Erythroblast (primary cell): ENCODE data around the gene SULF2.

ENCODE experiments used
- GATA1 ChIP-seq: IDR thresholded peaks from 2 replicates; pipeline ENCODE4 v1.6.1; 2011; ENCODE audit warnings: low read depth, mild to moderate bottlenecking, control low read depth, low read length, moderate library complexity
- POLR2A ChIP-seq: IDR thresholded peaks from 2 replicates; pipeline ENCODE4 v1.6.1; 2011; ENCODE audit warnings: mild to moderate bottlenecking, low read length

DNA sequence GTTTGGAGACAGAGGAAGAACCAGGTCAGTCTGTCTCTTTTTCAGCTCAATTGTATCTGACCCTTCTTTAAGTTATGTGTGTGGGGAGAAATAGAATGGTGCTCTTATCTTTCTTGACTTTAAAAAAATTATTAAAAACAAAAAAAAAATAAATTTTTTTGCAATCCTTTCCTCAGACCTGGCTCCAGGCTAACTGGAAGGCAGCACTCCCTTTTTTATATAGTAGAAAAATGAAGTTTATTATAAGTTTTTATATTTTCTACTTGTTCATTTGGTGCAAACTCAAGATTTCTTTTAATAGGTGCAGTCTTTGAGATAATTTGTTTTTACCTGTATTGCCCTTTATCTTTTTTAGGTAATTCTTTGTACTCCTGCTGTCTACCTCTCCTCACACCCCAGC is 129.6 kb downstream of the SULF2 start:
- TF ChIP-seq POLR2A (no peak), GATA1 (no peak)
